Measurements from ENCODE around the gene SPOCK2.

Gene SPOCK2

DNA sequence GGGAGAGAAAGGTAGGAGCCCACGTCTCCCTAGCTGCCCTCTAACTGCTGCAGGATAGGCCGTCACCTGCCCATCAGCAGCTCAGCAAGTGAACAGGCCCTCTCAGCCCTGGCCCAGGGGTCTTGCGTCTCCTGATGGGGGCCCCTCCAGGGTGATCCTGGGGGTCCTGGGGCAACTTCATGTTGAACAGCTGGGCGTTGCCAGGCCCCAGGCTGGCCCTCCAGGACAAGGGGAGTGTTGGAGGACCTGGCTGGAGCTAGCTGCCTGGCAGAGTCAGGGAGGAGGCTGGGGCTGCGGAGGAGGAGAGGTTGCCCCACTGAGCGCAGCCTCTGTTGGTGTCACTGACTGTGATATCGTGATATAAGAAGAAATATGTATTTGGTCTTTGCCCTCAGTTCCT, 34.7 kb downstream of the SPOCK2 start:
- Histone ChIP-seq H3K36me3 (ENCODE audit: control insufficient read depth, insufficient read depth, low read length) (no peaks in the 10 kb centered on the region), H3K27me3 (ENCODE audit: control insufficient read depth, insufficient read depth, low read length) (no peaks in the 10 kb centered on the region), H3K4me3 (ENCODE audit: low read depth, low read length) (no peak overlapping the region), H3K4me1 (ENCODE audit: control insufficient read depth, insufficient read depth, low read length) (no peaks in the 10 kb centered on the region), H3K9me3 (ENCODE audit: control insufficient read depth, insufficient read depth, low read length) (no peaks in the 10 kb centered on the region), H3K9ac (ENCODE audit: low read depth, low read length) (no peak overlapping the region)

GRCh38 chr10:72050873-72051272, 37.5 kb downstream of the SPOCK2 start:
- Histone ChIP-seq H3K9ac (ENCODE audit: low read depth, low read length) (no peak overlapping the region), H3K36me3 (ENCODE audit: control insufficient read depth, insufficient read depth, low read length) (no peaks in the 10 kb centered on the region), H3K9me3 (ENCODE audit: control insufficient read depth, insufficient read depth, low read length) (no peaks in the 10 kb centered on the region), H3K4me1 (ENCODE audit: control insufficient read depth, insufficient read depth, low read length) (peaks cover 3% of the 10 kb centered on the region), H3K4me3 (ENCODE audit: low read depth, low read length) (no peak overlapping the region), H3K27me3 (ENCODE audit: control insufficient read depth, insufficient read depth, low read length) (no peaks in the 10 kb centered on the region)

DNA sequence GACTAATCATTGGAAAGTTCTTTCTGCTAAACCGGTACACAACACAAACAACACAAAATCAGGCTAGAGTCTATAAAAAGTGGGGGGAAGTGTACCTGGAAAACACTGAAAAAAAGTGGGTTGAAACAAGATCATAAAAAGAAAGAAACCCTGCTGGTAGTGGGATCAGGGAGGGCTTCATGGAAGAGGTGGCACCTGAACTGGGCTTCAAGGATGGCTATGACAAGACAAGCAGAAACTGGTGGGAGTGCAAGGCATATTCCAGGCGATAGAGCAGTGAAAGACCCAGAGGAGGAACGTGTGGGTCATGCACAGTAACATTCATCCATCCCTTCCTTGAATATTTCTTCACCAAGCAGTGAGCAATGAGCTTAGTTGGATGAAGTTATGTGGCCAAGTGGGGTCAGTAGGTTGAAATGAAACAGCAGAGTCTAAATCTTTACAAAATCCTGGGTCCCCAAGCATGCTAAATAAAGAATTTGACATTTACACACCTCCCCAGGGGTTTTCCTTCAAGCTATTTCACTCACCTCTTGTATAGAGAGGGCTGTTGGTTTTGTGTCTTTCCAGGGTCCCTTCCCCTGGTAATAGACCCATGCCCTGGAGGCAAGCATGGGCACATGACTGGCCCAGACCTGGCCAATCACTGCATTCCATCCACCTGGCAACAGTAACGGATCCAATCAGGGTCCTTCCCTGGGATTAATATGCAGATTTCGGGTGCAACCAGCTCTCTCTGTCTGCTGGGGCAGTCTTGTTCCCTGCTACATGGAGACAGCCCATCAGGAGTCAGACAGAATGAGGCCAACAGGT, 38.2 kb downstream of the SPOCK2 start:
- Histone ChIP-seq H3K27me3 (ENCODE audit: control insufficient read depth, insufficient read depth, low read length) (no peaks in the 10 kb centered on the region), H3K36me3 (ENCODE audit: control insufficient read depth, insufficient read depth, low read length) (no peaks in the 10 kb centered on the region), H3K9ac (ENCODE audit: low read depth, low read length) (no peak overlapping the region), H3K4me1 (ENCODE audit: control insufficient read depth, insufficient read depth, low read length) (peaks cover 3% of the 10 kb centered on the region), H3K9me3 (ENCODE audit: control insufficient read depth, insufficient read depth, low read length) (no peaks in the 10 kb centered on the region), H3K4me3 (ENCODE audit: low read depth, low read length) (no peak overlapping the region)

- Histone ChIP-seq H3K36me3 (ENCODE audit: control insufficient read depth, insufficient read depth, low read length) (no peaks in the 10 kb centered on the region), H3K27me3 (ENCODE audit: control insufficient read depth, insufficient read depth, low read length) (no peaks in the 10 kb centered on the region), H3K9ac (ENCODE audit: low read depth, low read length) (no peak overlapping the region), H3K4me1 (ENCODE audit: control insufficient read depth, insufficient read depth, low read length) (peaks cover 3% of the 10 kb centered on the region), H3K9me3 (ENCODE audit: control insufficient read depth, insufficient read depth, low read length) (no peaks in the 10 kb centered on the region), H3K4me3 (ENCODE audit: low read depth, low read length) (no peak overlapping the region)
Measured at GRCh38 chr10:72049472-72049871, 38.9 kb downstream of the SPOCK2 start.

DNA sequence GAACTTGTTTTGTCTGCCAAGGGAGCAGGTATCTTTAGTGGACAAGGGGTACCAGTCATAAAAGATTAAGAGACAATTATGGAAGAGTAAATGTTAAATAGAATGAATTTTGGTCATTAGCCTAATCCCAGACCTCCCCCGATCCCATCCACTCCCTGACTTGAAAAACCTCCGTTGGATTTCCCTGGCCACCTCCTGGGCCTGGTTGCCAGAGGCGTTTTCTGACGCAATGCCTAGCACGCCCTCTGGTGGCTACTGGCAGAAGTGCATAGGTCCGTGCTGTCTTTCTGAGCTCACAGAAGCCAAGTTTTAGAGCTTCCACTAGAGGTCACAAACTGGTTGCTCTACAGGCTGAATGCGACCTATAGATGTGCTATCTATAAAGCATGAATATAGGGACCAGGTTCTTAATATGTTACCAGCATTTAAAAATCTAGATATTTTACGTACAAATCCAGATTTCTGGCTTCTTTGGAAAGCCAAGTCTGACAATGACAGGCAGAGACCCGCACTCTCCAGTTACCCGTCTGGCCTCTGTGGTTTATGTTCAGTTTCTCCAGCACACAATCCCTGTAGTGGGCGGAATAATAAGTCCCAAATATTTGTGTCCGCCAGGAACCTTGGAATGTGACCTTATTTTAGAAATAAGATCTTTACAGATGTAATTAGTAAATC, 39.8 kb downstream of the SPOCK2 start:
- Histone ChIP-seq H3K9me3 (ENCODE audit: control insufficient read depth, insufficient read depth, low read length) (no peaks in the 10 kb centered on the region), H3K9ac (ENCODE audit: low read depth, low read length) (no peak overlapping the region), H3K27me3 (ENCODE audit: control insufficient read depth, insufficient read depth, low read length) (no peaks in the 10 kb centered on the region), H3K4me3 (ENCODE audit: low read depth, low read length) (no peak overlapping the region), H3K4me1 (ENCODE audit: control insufficient read depth, insufficient read depth, low read length) (peaks cover 3% of the 10 kb centered on the region), H3K36me3 (ENCODE audit: control insufficient read depth, insufficient read depth, low read length) (no peaks in the 10 kb centered on the region)

GRCh38 chr10:72045586-72045985, 42.8 kb downstream of the SPOCK2 start:
- no peaks in the 10 kb centered on the region for H3K27me3 ChIP-seq (ENCODE audit: control insufficient read depth, insufficient read depth, low read length)
- H3K4me1 ChIP-seq (ENCODE audit: control insufficient read depth, insufficient read depth, low read length): peaks cover 3% of the 10 kb centered on the region
- no peaks in the 10 kb centered on the region for H3K36me3 ChIP-seq (ENCODE audit: control insufficient read depth, insufficient read depth, low read length)
- H3K9me3 ChIP-seq (ENCODE audit: control insufficient read depth, insufficient read depth, low read length): no peaks in the 10 kb centered on the region
- H3K9ac ChIP-seq (ENCODE audit: low read depth, low read length): no peak overlapping the region
- no peak overlapping the region for H3K4me3 ChIP-seq (ENCODE audit: low read depth, low read length)

- no peaks in the 10 kb centered on the region for H3K9me3 ChIP-seq (ENCODE audit: control insufficient read depth, insufficient read depth, low read length)
- H3K4me3 ChIP-seq (ENCODE audit: low read depth, low read length): no peak overlapping the region
- no peaks in the 10 kb centered on the region for H3K36me3 ChIP-seq (ENCODE audit: control insufficient read depth, insufficient read depth, low read length)
- peaks cover 3% of the 10 kb centered on the region for H3K4me1 ChIP-seq (ENCODE audit: control insufficient read depth, insufficient read depth, low read length)
- no peak overlapping the region for H3K9ac ChIP-seq (ENCODE audit: low read depth, low read length)
- no peaks in the 10 kb centered on the region for H3K27me3 ChIP-seq (ENCODE audit: control insufficient read depth, insufficient read depth, low read length)
Measured at GRCh38 chr10:72044417-72045041, 43.8 kb downstream of the SPOCK2 start.

DNA sequence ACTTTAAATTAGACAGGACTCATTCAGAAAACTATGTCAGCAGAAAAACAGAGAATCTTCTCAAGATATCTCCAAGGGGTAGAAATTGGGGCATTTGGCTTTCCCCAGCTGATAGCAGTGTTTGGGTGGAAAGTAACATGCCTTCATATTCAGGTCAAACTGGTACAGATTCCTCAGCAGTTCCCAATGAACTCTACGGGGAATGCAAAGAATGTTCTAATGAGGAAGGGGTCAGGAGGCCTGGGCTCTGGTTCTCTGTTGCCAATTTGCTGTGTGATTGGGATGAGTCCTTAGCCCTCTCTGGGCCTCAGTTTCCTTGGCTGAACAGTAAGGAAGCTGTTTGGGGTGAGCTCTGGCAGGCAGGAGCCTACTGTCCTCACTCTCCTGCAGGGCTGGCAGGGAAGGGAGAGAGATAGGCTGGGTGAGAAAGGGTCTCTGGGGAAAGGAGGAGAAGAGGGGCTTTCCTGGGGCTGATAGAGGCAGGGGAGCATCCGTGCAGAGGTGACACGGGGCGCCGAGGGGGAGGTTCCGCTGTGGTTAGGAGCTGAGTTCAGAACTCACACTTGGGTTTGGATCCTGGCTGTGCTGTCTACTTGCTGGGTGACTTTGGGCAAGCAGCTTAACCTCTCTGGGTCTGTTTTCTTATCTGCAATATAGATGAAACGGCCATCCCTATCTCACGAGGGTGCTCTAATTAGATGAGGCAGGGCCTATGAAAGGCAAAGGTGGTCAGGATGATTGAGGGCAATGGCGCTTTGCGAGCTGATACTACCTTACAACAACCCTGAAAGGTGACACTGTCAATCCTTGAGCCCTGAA, 45.1 kb downstream of the SPOCK2 start:
- peaks cover 2% of the 10 kb centered on the region for H3K4me1 ChIP-seq (ENCODE audit: control insufficient read depth, insufficient read depth, low read length)
- H3K4me3 ChIP-seq (ENCODE audit: low read depth, low read length): no peak overlapping the region
- H3K9ac ChIP-seq (ENCODE audit: low read depth, low read length): no peak overlapping the region
- H3K27me3 ChIP-seq (ENCODE audit: control insufficient read depth, insufficient read depth, low read length): no peaks in the 10 kb centered on the region
- no peaks in the 10 kb centered on the region for H3K9me3 ChIP-seq (ENCODE audit: control insufficient read depth, insufficient read depth, low read length)
- H3K36me3 ChIP-seq (ENCODE audit: control insufficient read depth, insufficient read depth, low read length): no peaks in the 10 kb centered on the region

GRCh38 chr10:72041491-72041890, 46.9 kb downstream of the SPOCK2 start:
- Histone ChIP-seq H3K4me1 (ENCODE audit: control insufficient read depth, insufficient read depth, low read length) (no peaks in the 10 kb centered on the region), H3K36me3 (ENCODE audit: control insufficient read depth, insufficient read depth, low read length) (no peaks in the 10 kb centered on the region), H3K4me3 (ENCODE audit: low read depth, low read length) (no peak overlapping the region), H3K27me3 (ENCODE audit: control insufficient read depth, insufficient read depth, low read length) (no peaks in the 10 kb centered on the region), H3K9ac (ENCODE audit: low read depth, low read length) (no peak overlapping the region), H3K9me3 (ENCODE audit: control insufficient read depth, insufficient read depth, low read length) (no peaks in the 10 kb centered on the region)

DNA sequence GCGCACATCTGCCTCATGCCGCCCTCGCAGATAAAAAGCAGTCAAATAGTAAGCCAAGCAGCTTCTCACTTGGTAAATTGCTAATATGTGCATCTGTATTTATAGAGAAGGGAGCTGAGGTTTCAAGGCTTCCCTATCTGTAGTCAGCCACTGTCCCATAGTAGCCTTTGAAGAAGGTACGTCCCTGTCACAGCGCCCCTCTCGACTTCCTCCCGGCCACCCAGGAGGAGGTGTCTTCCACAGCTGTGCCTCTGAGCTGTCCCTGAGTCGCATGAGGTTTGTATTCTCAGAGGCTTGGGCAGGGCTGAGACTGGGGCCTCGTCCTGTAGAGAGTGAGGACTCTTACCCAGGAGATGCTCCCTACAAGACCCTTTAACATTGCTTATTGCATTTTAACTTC, 49.0 kb downstream of the SPOCK2 start:
- Histone ChIP-seq H3K4me3 (ENCODE audit: low read depth, low read length) (no peak overlapping the region), H3K9ac (ENCODE audit: low read depth, low read length) (no peak overlapping the region), H3K36me3 (ENCODE audit: control insufficient read depth, insufficient read depth, low read length) (no peaks in the 10 kb centered on the region), H3K27me3 (ENCODE audit: control insufficient read depth, insufficient read depth, low read length) (no peaks in the 10 kb centered on the region), H3K4me1 (ENCODE audit: control insufficient read depth, insufficient read depth, low read length) (no peaks in the 10 kb centered on the region), H3K9me3 (ENCODE audit: control insufficient read depth, insufficient read depth, low read length) (no peaks in the 10 kb centered on the region)

DNA sequence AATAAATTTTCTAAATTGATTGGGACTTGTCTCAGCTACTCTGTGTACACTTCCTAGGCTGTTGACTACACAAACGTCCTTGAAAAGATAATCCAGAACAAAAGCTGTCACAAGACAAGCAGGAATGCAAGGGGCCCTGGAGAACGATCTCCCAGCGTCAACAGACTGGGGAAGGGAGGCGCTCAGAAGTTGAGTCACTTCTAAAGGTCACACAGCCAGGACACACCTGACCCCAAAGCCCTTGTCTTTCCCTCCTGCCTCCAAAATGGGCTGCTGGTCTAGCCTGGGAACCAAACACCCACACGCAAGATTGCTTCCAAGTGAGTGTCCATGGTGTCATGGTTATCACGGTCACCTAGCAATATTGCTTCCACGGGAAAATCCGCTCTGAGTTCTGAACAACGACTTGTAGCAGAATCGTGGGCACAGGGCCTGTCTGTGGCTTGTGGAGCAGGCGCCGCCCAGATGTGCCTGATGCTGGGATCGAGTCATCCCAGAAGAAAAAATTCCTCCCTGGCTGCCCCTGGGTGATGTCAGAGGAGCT, 49.8 kb downstream of the SPOCK2 start:
- Histone ChIP-seq H3K4me1 (ENCODE audit: control insufficient read depth, insufficient read depth, low read length) (no peaks in the 10 kb centered on the region), H3K9ac (ENCODE audit: low read depth, low read length) (no peak overlapping the region)

More for the DNA sequence above, 49.8 kb downstream of the SPOCK2 start:
- Histone ChIP-seq H3K4me3 (ENCODE audit: low read depth, low read length) (no peak overlapping the region), H3K36me3 (ENCODE audit: control insufficient read depth, insufficient read depth, low read length) (no peaks in the 10 kb centered on the region), H3K27me3 (ENCODE audit: control insufficient read depth, insufficient read depth, low read length) (no peaks in the 10 kb centered on the region), H3K9me3 (ENCODE audit: control insufficient read depth, insufficient read depth, low read length) (no peaks in the 10 kb centered on the region)
